Measurements from ENCODE around the gene ATP6V0C. TPM values are rescaled to one million over a fixed set of nuclear protein-coding genes. Genes with fewer than 3 reads are reported as not detected.

The ATP6V0C gene
- total RNA-seq, 1 donor from 2014 or later = 20.4 TPM

- no peak for DNase-seq
Measured at GRCh38 chr16:2492292-2492691, 21.5 kb upstream of the ATP6V0C start.

DNA sequence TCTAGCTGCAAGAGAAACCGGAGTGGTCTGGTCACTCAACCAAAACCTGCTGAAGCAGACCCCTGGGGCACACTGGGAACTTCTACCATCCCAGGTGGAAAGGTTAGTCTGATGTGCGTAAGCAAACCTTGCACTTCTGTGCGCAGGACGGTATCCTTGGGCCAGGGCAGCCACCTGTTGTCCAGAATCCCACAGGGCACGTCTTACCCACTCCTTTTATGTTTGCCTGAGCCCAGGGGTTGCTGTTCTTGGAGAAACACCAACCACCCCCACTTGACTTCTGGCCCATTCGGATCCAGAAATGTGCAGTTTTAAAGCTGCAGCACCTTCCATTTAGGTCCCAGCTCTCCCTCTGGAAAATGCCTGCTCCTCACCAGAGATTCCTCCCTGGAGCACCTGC is 20.1 kb upstream of the ATP6V0C start:
- no peak for DNase-seq

- no peak for DNase-seq
Measured at GRCh38 chr16:2494616-2495015, 19.1 kb upstream of the ATP6V0C start.

DNA sequence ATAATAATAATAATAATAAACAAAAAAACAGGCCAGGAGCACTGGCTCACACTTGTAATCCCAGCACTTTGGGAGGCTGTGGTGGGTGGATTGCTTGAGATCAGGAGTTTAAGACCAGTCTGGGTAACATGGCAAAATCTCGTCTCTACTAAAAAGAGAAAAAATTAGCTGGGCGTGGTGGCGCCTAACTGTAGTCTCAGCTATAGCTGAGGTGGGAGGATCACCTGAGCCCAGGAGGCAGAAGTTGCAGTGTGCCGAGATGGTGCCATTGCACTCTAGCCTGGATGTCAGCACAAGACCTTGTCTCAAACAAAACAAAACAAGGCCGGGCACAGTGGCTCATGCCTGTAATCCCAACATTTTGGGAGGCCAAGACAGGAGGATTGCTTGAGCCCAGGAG is 18.7 kb upstream of the ATP6V0C start:
- DNase-seq = no peak

DNA sequence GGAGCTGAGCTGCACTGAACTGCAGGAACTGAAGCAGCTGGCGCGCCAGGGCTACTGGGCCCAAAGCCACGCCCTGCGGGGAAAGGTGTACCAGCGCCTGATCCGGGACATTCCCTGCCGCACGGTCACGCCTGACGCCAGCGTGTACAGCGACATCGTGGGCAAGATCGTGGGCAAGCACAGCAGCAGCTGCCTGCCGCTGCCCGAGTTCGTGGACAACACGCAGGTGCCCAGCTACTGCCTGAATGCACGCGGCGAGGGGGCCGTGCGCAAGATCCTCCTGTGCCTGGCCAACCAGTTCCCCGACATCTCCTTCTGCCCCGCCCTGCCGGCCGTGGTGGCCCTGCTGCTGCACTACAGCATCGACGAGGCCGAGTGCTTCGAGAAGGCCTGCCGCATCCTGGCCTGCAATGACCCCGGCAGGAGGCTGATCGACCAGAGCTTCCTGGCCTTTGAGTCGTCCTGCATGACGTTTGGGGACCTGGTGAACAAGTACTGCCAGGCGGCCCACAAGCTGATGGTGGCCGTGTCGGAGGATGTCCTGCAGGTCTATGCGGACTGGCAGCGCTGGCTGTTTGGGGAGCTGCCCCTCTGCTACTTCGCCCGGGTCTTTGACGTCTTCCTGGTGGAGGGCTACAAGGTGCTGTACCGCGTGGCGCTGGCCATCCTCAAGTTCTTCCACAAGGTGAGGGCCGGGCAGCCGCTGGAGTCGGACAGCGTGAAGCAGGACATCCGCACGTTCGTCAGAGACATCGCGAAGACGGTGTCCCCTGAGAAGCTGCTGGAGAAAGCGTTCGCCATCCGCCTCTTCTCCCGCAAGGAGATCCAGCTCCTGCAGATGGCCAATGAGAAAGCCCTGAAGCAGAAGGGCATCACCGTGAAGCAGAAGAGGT is 17.3 kb upstream of the ATP6V0C start:
- DNase-seq = no peak

DNA sequence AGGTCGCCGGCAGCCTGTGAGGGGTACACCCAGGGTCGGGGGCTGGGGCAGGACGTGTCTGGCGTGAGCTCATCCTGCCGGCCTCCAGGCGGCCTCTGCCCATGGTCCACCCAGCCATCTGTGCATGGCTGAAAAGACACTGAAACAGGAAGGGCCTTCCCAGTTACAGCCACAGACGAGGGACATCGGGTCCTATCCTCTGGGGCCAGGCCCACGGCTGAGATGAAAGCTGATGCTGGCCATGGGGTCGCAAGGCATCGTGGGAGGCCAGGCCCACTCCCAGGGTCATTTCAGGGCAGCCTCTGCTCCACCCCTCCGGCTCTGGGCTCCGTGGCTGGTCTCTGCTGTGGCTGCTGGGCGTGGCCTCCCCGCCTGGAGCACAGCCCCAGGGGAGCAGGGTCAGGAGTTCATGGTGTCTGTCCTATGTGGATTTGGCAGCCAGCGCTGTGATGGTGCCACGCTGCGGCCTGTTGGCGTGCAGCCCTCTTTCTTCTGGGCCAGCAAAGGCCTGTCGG is 16.6 kb upstream of the ATP6V0C start:
- DNase-seq = no peak

- no peak for DNase-seq
Measured at GRCh38 chr16:2497695-2498484, 15.9 kb upstream of the ATP6V0C start.

- no peak for DNase-seq
Measured at GRCh38 chr16:2498531-2499253, 15.1 kb upstream of the ATP6V0C start.

- no peak for DNase-seq
Measured at GRCh38 chr16:2499454-2499853, 14.3 kb upstream of the ATP6V0C start.

GRCh38 chr16:2499890-2500429 is 13.8 kb upstream of the ATP6V0C start:
- no peak for DNase-seq

GRCh38 chr16:2500430-2500917 is 13.3 kb upstream of the ATP6V0C start:
- no peak for DNase-seq

DNA sequence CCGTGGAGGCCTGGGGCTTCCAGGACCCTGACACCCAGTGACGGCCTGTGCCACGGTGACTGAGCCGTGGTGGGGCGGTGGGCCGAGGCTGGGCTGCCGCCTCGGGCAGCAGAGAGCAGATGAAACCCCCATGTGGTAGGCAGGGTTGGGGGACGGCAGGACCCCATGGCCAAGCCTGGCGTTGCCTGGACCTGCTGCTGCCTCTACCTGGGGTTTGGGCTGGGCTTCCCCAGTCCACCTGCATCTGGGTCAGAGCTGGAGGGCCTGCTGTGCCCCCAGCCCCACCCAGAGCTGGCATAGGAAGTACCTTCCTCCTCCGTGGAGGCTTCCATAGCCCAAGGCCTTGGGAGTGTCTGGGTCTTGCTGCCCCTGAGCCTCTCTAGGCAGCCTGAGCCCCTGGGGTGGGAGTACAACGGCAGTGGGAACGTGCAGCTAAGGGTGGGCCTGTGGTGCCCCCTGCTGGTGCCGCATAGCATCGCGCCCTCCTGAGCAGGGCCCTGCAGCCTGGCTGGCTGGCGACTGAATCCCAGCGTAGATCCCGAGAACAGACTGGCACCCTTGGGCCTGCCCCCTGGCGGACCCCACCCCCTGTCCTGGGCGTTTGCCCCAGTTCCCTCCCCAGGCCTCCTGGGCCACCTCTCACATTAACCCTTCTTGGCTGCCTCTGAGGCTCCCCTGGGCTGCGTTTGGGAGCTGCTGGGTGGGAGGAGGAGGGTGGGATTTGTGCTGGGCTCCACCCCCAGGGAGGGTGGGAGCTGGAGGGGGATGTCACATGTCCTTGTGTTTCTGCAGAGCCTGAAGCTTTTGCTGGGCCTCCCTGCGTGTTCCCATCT is 12.6 kb upstream of the ATP6V0C start:
- DNase-seq = peak; percentile 72

DNA sequence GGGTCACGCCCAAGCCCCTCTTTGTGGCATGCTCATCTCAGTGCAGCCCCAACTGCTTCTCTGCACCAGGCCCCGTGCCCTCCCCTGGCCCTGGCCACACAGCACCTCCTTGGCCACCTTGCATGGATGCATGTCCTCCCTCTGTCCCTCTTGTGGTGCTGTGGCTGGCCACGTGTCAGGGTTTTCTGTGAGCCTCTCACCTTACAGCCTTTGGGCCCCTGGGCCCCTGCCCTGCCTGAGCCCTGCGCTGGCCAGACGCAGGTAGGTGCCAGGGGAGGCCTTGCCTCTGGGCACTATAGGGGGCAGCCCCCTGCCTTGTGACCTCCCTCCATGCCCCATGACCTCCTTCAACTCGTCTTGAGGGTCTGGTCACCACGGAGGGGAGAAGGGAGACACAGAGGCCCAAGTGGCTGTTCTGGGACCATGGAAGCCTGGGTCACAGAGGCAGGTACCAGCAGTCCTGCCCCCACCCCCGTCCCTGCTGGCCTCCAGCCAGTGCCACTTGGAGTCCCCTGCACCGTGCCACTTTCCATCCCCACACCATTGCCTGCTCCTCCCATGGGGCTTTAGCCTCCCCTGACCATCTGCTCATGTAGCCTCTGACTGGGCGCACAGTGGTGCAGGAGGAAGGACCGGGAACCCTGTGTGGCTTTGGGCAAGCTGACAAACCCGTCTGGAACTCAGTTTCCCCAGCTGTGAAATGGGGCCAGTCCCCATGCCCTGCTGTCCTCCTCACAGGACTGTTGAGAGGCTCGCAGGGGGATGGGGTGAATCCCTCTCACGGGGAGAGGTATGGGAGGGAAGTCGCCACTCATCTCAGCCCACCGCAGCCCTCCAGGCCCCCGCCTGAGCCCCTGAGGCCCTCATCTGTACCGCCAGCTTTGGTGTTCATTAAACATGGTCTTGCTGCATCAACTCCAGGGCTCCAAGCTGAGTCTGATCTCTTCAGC is 11.5 kb upstream of the ATP6V0C start:
- DNase-seq = no peak

DNA sequence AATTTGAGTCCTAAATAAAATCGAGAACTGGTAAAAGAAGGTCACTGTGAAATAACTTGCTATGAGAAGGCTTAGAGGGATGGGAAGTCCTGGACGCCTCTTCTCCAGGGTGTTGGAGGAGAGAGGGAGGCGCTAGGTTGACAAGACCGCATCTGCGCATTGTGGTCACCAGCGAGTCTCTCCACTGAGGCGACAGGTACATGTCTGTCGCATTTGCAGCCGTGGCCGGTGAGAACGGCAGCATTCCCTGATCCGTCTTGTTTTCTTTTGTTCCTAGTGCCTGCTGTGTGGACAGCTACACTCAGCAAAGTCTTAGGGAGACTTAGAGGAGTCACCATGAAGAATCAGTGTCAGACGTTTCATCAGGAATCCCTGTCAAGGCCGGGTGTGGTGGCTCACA is 8.1 kb upstream of the ATP6V0C start:
- DNase-seq = no peak

- no peak for DNase-seq
Measured at GRCh38 chr16:2507052-2507659, 6.6 kb upstream of the ATP6V0C start.

GRCh38 chr16:2507665-2508064 is 6.1 kb upstream of the ATP6V0C start:
- DNase-seq = no peak

GRCh38 chr16:2508722-2509400 is 4.9 kb upstream of the ATP6V0C start:
- no peak for DNase-seq

DNA sequence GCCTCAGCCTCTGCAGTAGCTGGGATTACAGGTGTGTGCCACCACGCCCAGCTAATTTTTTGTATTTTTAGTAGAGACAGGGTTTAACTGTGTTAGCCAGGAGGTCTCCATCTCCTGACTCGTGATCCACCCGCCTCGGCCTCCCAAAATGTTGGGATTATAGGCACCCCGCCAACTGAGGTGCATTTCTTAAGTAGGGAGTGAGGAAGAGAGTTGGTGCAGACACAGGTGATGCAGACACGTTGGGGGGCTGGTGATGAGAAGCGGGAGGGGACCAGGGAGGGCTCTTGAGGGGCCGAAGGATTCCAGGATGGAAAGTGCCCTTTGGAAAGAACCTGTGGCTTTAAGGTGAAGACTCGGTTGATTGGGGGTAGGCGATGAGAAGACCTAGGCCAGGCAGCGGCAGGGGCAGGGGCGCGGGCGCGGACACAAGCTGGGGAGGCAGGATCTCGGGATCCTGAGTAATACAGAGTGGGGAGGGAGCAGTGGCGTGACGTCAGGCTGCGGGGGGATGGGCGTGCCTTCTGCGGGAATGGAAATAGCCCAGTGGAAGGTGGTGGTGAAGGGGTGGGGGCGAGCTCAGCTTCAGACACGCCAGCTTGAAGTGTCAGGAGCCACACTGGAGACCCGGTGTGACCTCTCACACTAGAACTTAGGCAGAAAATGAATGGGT is 2.5 kb upstream of the ATP6V0C start:
- no peak for DNase-seq
